ENCODE measurements around the gene MARCHF2. TPM values are rescaled to one million over a fixed set of nuclear protein-coding genes. Genes with fewer than 3 reads are reported as not detected.

MARCHF2 gene
- total RNA-seq, 1 experiment from 2014 or later = 47.5 TPM

DNA sequence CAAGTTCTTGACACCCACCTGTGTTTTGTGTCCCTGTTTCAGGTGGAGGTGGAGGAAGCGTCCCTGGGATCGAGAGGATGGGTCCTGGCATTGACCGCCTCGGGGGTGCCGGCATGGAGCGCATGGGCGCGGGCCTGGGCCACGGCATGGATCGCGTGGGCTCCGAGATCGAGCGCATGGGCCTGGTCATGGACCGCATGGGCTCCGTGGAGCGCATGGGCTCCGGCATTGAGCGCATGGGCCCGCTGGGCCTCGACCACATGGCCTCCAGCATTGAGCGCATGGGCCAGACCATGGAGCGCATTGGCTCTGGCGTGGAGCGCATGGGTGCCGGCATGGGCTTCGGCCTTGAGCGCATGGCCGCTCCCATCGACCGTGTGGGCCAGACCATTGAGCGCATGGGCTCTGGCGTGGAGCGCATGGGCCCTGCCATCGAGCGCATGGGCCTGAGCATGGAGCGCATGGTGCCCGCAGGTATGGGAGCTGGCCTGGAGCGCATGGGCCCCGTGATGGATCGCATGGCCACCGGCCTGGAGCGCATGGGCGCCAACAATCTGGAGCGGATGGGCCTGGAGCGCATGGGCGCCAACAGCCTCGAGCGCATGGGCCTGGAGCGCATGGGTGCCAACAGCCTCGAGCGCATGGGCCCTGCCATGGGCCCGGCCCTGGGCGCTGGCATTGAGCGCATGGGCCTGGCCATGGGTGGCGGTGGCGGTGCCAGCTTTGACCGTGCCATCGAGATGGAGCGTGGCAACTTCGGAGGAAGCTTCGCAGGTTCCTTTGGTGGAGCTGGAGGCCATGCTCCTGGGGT, 72.7 kb downstream of the MARCHF2 start:
- in situ Hi-C loops (cut with HindIII; ENCODE audit: low pct_unique_long_range_greater_than_20kb, low sequenced_read_pairs) = no loop called here
- no peak for DNase-seq (ENCODE audit: low read depth)

DNA sequence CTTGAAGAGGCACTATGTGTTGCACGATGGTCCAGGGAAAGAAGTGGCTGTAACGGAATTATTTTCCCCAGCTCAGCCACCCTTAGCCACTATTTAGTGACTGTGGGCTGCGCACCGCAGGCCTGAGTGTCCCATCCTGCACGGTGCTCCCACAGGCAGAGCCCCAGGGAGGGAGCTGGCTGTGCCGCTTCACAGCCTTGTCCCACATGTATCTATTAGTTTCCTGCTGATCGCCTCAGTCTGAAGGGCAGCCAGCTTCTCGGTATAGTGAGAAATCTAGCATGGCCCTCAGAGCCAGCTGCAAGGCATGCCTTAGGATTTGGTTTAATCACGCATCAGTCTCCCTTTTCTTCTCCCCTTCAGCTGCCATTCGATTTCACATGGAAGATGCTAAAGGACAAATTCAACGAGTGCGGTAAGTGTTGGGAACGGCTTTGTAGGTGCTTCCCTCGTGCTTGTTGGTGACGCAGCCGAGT, 73.6 kb downstream of the MARCHF2 start:
- in situ Hi-C loops (cut with HindIII; ENCODE audit: low pct_unique_long_range_greater_than_20kb, low sequenced_read_pairs) = no loop called here
- no peak for DNase-seq (ENCODE audit: low read depth)

DNA sequence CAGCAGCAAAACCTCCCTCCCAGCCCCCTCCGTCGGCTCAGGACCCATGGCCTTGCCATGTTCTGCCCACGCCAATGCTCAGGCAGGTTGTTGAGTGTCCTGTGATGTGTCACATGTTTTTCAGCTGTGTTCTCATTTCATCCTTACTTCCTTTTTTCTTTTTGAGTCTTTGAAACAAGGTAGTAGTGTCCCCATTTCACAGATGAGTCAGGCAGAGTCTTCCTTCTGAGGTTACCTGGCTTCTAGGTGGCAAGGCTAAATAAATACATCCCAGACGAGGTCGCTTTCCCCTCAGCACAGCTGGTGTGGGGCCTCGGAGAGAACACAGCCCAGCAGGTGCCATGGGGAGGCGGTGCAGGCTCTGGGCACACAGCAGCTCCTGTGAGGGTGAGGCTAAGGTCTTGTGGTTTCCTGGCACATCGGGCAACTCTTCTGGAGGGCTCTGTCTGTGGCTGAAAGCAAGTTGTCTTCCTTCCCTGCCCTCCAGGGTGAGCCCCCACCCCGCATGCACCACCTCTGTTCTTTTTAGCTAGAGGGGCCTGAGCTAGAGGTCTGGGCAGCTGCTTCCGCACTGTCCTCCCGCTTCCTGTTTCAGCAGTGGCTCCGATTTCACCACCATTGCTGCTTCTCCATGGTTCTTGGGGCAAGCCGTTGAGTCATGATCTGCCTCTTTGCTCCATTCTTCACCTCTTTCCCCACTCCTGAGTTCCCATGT, 74.2 kb downstream of the MARCHF2 start:
- DNase-seq (ENCODE audit: low read depth) = no peak
- in situ Hi-C loops (cut with HindIII; ENCODE audit: low pct_unique_long_range_greater_than_20kb, low sequenced_read_pairs) = no loop called here

DNA sequence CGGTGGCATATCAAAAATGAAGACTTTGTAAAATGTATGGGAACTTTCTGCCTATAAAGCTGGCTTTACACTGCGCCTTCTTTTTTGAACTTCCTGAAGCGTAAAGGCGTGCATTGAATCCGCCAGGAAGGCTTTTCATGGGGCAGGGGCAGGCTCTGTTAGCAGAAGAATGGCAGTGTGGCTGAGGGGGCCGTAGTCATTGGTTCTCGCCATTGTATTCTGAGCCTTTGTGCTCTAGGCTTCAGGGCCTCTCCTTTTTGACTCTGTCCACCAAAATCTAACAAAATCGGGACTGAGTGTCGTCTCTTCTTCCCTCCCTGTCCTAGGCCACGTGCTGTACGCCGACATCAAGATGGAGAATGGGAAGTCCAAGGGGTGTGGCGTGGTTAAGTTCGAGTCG, 75.3 kb downstream of the MARCHF2 start:
- in situ Hi-C loops (cut with HindIII; ENCODE audit: low pct_unique_long_range_greater_than_20kb, low sequenced_read_pairs) = no loop called here
- DNase-seq (ENCODE audit: low read depth) = no peak

Other genes with a start within 250 kb of the MARCHF2 start
- gene CERS4, start 203.9 kb upstream of the MARCHF2 start, total RNA-seq (2014; rRNA removed; shearing (Covaris generic); ENCODE audit: low replicate concordance) = 1.8 and 4.4 TPM in 2 replicates
- 53.4 and 70.5 TPM in 2 replicates for gene CD320, start 104.9 kb upstream of the MARCHF2 start, total RNA-seq (2014; rRNA removed; shearing (Covaris generic); ENCODE audit: low replicate concordance)
- gene NDUFA7, start 91.9 kb upstream of the MARCHF2 start, total RNA-seq (2014; rRNA removed; shearing (Covaris generic); ENCODE audit: low replicate concordance) = 29.0 and 45.1 TPM in 2 replicates
- 303 and 373 TPM in 2 replicates for gene RPS28, start 91.8 kb upstream of the MARCHF2 start, total RNA-seq (2014; rRNA removed; shearing (Covaris generic); ENCODE audit: low replicate concordance)
- gene KANK3, start 70.0 kb upstream of the MARCHF2 start, total RNA-seq (2014; rRNA removed; shearing (Covaris generic); ENCODE audit: low replicate concordance) = 5.3 and 5.6 TPM in 2 replicates
- gene ANGPTL4, start 49.1 kb upstream of the MARCHF2 start, total RNA-seq (2014; rRNA removed; shearing (Covaris generic); ENCODE audit: low replicate concordance) = 27.5 and 27.8 TPM in 2 replicates
- gene RAB11B, start 22.9 kb upstream of the MARCHF2 start, total RNA-seq (2014; rRNA removed; shearing (Covaris generic); ENCODE audit: low replicate concordance) = 14.4 and 21.3 TPM in 2 replicates
- gene HNRNPM, start 31.7 kb downstream of the MARCHF2 start, total RNA-seq (2014; rRNA removed; shearing (Covaris generic); ENCODE audit: low replicate concordance) = 55.7 and 66.6 TPM in 2 replicates
- gene PRAM1, start 89.3 kb downstream of the MARCHF2 start, total RNA-seq (2014; rRNA removed; shearing (Covaris generic); ENCODE audit: low replicate concordance) = not detected in 2 replicates
- gene ZNF414, start 100.9 kb downstream of the MARCHF2 start, total RNA-seq (2014; rRNA removed; shearing (Covaris generic); ENCODE audit: low replicate concordance) = 0.81 TPM in 1 of 2 replicates, not detected in the other
- 0.03 and 0.52 TPM in 2 replicates for gene MYO1F, start 164.1 kb downstream of the MARCHF2 start, total RNA-seq (2014; rRNA removed; shearing (Covaris generic); ENCODE audit: low replicate concordance)
- 1.2 and 4.8 TPM in 2 replicates for gene ADAMTS10, start 197.4 kb downstream of the MARCHF2 start, total RNA-seq (2014; rRNA removed; shearing (Covaris generic); ENCODE audit: low replicate concordance)
- not detected in 2 replicates for gene NFILZ, start 217.3 kb downstream of the MARCHF2 start, total RNA-seq (2014; rRNA removed; shearing (Covaris generic); ENCODE audit: low replicate concordance)

All from Caki2 (cell line).